Heart left ventricle (tissue), 16 donors: Measurements from ENCODE around the gene PALM. TPM values are rescaled to one million over a fixed set of nuclear protein-coding genes. Genes with fewer than 3 reads are reported as not detected.

Experiments used
- ATAC-seq, 4 donors: fragments of 200-7000 bp; cut with Tn5 transposase; one replicate each; pipeline ENCODE4 v1.9.1; 2020 to 2022; ENCODE audit warnings: moderate library complexity in 4 of 4, mild to moderate bottlenecking in 3 of 4, moderate number of reproducible peaks in 1 of 4
- DNase-seq, 5 donors: peaks; one replicate each; pipeline ENCODE4 v3.0.0-alpha.2; 2020
- H3K27ac ChIP-seq, 12 donors: fragments of 200-600 bp; sonication (generic) in 4 of 12; one replicate each; pipeline versions ENCODE4 v1.5.0 to v1.8.0; 2016 to 2022; ENCODE audit warnings: mild to moderate bottlenecking in 2 of 12
- H3K27me3 ChIP-seq, 9 donors: fragments of 200-600 bp; sonication (generic) in 2 of 9; one replicate each; pipeline versions ENCODE4 v1.5.1 to v1.8.0; 2016 to 2022; ENCODE audit warnings: mild to moderate bottlenecking in 3 of 9
- H3K36me3 ChIP-seq, 9 donors: fragments of 200-600 bp; sonication (generic) in 2 of 9; one replicate each; pipeline versions ENCODE4 v1.5.0 to v1.8.0; 2018 to 2022; ENCODE audit warnings: mild to moderate bottlenecking in 2 of 9
- H3K4me1 ChIP-seq, 12 donors: fragments of 200-600 bp; sonication (generic) in 4 of 12; one replicate each; pipeline versions ENCODE4 v1.5.0 to v1.8.0; 2016 to 2022; ENCODE audit warnings: mild to moderate bottlenecking in 3 of 12
- H3K4me3 ChIP-seq, 12 donors: fragments of 200-600 bp; sonication (generic) in 4 of 12; one replicate each; pipeline versions ENCODE4 v1.5.0 to v1.8.0; 2017 to 2022; ENCODE audit warnings: mild to moderate bottlenecking in 9 of 12, moderate library complexity in 4 of 12
- H3K9me3 ChIP-seq, 12 donors: fragments of 200-600 bp; sonication (generic) in 4 of 12; one replicate each; pipeline versions ENCODE4 v1.5.0 to v1.8.0; 2016 to 2022; ENCODE audit warnings: mild to moderate bottlenecking in 1 of 12
- POLR2A ChIP-seq, 2 donors: fragments of 450-650 bp; IDR thresholded peaks; one replicate each; pipeline ENCODE4 v1.6.1; 2017; ENCODE audit warnings: antibody characterized with exemption in 2 of 2, mild to moderate bottlenecking in 2 of 2, moderate library complexity in 2 of 2
- WGBS, 4 donors: extraction: QIAGEN DNeasy Blood & Tissue Kit in 2 of 4; methylation state at CpG; one replicate each; pipeline versions ENCODE4 v1.1.5 to v1.1.7; 2013 to 2018; 5-methylcytosine and 5-hydroxymethylcytosine counted together
- intact Hi-C, 10 donors: fragments of 100-400 bp; cut with DNase I; formaldehyde crosslinking; loops; one replicate each; pipeline versions ENCODE4 v1.11.1 to v1.14.2; 2022
- polyA plus RNA-seq, 2 donors: library from polyadenylated mRNA; stranded (reverse); fragments of 200-250 nt; gene quantifications; one replicate each; pipeline ENCODE4 v1.2.3, GENCODE V29; 2013
- total RNA-seq, 9 donors: library from RNA; depleted of rRNA in 2 of 9; stranded (reverse); fragments of >200 nt in 2 of 9; fragmentation: NEBNext Ultra II Directional in 3 of 9; extraction: Animal tissue kit (Norgen Biotek cat#: 25700) in 3 of 9; gene quantifications; one replicate each; pipeline versions ENCODE4 v1.1.0 to v1.2.4, GENCODE V29; 2016 to 2023
- TF ChIP-seq, protein P1 (sequence below), 12 donors: fragments of 200-600 bp; sonication (generic) in 4 of 12; IDR thresholded peaks; one replicate each; pipeline versions ENCODE4 v1.5.0 to v1.8.0; 2018 to 2022; ENCODE audit warnings: antibody characterized with exemption in 12 of 12, mild to moderate bottlenecking in 5 of 12
- donor health status: ischemic (EF 13 %, LVEDD 7.1; RV severe dilation, severe dysfunction).
- donor health status: healthy with polysubstance abuse.
- donor health status: DM: no; HTN: yes; CAD: no.
- donor health status: DM: no; HTN: no; CAD: no.
- donor health status: ischemic (EF 25% LVEDD 6.9; RV normal size, moderate dysfunction).
- donor health status: ischemic (EF 25% LVEDD 5.7; RV mildly dilated, moderate dysfunction).
- donor health status: healthy.
- donor health status: DM: yes; HTN: yes; CAD: no.
- donor health status: ischemic (EF 35%, LVEDD 5.7; RV mildly dilated, moderate dysfunction).
- donor health status: nonischemic (EF 11% LVEDD 7.7; RV severe dilation, severe dysfunction).
- donor health status: DM: yes; HTN: yes; CAD: no.
- donor health status: PGD.
- donor health status: ischemic (EF 29% LVEDD 5.4; RV normal size, mild dysfunction).
- donor health status: nonischemic (EF 23%, LVEDD 6.1; RV moderate dilation, normal function).

The PALM gene
- total and polyA plus RNA-seq, 11 donors = 13.5 to 42.3 (median 23.3) TPM

GRCh38 chr19:756236-756635 is 47.5 kb downstream of the PALM start:
- Histone ChIP-seq H3K36me3 (no peaks in the 10 kb centered on the region), H3K27ac (no peak overlapping the region), H3K27me3 (peaks cover 0 to 9% (median 0%) of the 10 kb centered on the region in 9 donors), H3K9me3 (peaks cover 0 to 15% (median 9%) of the 10 kb centered on the region in 12 donors), H3K4me3 (no peak overlapping the region), H3K4me1 (no peaks in the 10 kb centered on the region)
- DNase-seq (no peak), ATAC-seq (no peak)
- TF ChIP-seq, protein P1, sequence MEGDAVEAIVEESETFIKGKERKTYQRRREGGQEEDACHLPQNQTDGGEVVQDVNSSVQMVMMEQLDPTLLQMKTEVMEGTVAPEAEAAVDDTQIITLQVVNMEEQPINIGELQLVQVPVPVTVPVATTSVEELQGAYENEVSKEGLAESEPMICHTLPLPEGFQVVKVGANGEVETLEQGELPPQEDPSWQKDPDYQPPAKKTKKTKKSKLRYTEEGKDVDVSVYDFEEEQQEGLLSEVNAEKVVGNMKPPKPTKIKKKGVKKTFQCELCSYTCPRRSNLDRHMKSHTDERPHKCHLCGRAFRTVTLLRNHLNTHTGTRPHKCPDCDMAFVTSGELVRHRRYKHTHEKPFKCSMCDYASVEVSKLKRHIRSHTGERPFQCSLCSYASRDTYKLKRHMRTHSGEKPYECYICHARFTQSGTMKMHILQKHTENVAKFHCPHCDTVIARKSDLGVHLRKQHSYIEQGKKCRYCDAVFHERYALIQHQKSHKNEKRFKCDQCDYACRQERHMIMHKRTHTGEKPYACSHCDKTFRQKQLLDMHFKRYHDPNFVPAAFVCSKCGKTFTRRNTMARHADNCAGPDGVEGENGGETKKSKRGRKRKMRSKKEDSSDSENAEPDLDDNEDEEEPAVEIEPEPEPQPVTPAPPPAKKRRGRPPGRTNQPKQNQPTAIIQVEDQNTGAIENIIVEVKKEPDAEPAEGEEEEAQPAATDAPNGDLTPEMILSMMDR (IDR thresholded peaks at IDR 0.05) = no peak
- TF ChIP-seq POLR2A (IDR thresholded peaks at IDR 0.05) = no peak
- intact Hi-C loops = no loop called here

DNA sequence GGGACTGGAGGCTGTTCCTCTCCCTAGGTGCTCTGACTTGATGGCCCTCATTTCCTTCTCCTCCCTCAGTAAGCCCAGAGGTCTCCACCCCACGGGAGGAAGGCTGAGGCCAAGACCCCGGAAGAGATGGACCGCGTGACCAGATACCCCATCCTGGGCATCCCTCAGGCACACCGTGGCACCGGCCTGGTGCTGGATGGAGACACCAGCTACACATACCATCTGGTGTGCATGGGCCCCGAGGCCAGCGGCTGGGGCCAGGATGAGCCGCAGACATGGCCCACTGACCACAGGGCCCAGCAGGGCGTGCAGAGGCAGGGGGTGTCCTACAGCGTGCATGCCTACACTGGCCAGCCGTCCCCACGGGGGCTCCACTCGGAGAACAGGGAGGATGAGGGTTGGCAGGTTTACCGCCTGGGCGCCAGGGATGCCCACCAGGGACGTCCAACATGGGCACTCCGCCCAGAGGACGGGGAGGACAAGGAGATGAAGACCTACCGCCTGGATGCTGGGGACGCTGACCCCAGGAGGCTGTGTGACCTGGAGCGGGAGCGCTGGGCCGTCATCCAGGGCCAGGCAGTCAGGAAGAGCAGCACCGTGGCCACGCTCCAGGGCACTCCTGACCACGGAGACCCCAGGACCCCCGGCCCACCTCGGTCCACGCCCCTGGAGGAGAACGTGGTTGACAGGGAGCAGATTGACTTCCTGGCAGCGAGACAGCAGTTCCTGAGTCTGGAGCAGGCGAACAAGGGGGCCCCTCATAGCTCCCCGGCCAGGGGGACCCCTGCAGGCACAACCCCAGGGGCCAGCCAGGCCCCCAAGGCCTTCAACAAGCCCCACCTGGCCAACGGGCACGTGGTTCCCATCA is 48.3 kb downstream of the PALM start:
- peaks cover 0 to 1% (median 0%) of the 10 kb centered on the region in 9 donors for H3K27me3 ChIP-seq
- TF ChIP-seq, protein P1 (IDR thresholded peaks at IDR 0.05) = no peak
- no peak for TF ChIP-seq POLR2A (IDR thresholded peaks at IDR 0.05)
- H3K4me3 ChIP-seq = no peak overlapping the region
- H3K27ac ChIP-seq = no peak overlapping the region
- no peaks in the 10 kb centered on the region for H3K36me3 ChIP-seq
- intact Hi-C loops = no loop called here
- DNase-seq (no peak), ATAC-seq (no peak)
- WGBS, 4 donors = 83 to 89% (median 88%) methylated on average over 15 to 36 of the region's 36 CpGs
- peaks cover 0 to 15% (median 9%) of the 10 kb centered on the region in 12 donors for H3K9me3 ChIP-seq
- H3K4me1 ChIP-seq = no peaks in the 10 kb centered on the region

- intact Hi-C loops = no loop called here
- no peaks in the 10 kb centered on the region for H3K27me3 ChIP-seq
- no peaks in the 10 kb centered on the region for H3K4me1 ChIP-seq
- H3K4me3 ChIP-seq = no peak overlapping the region
- H3K36me3 ChIP-seq = no peaks in the 10 kb centered on the region
- TF ChIP-seq POLR2A (IDR thresholded peaks at IDR 0.05) = no peak
- TF ChIP-seq, protein P1 (IDR thresholded peaks at IDR 0.05) = no peak
- 92 to 98% (median 94%) methylated on average over 18 to 50 of the region's 50 CpGs for WGBS, 4 donors
- no peak for ATAC-seq
- H3K27ac ChIP-seq = no peak overlapping the region
- H3K9me3 ChIP-seq = peaks cover 0 to 15% (median 9%) of the 10 kb centered on the region in 12 donors
- DNase-seq = no peak
Observed at GRCh38 chr19:757811-758668, 49.3 kb downstream of the PALM start.

DNA sequence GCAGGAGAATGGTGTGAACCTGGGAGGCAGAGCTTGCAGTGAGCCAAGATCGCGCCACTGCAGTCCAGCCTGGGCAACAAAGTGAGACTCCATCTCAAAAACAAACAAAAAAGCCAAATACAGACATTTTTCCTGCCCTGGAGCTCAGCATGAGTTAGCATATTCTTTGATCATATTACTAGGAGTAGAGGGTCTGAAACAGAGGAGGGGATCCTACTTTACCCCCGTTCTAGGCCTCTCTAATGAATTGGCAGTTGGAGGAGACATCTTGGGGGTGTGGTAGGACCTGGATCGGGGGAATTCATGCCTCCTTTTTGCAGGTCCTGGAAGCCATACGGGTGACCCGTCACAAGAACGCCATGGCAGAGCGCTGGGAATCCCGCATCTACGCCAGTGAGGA is 54.4 kb downstream of the PALM start:
- Histone ChIP-seq H3K4me1 (no peaks in the 10 kb centered on the region), H3K4me3 (no peak overlapping the region), H3K27ac (no peak overlapping the region), H3K9me3 (peaks cover 0 to 12% (median 8%) of the 10 kb centered on the region in 12 donors), H3K36me3 (no peaks in the 10 kb centered on the region), H3K27me3 (no peaks in the 10 kb centered on the region)
- intact Hi-C loops = no loop called here
- DNase-seq (no peak), ATAC-seq (no peak)
- WGBS, 4 donors = 91 to 93% (median 92%) methylated on average over 10 of the region's 10 CpGs
- TF ChIP-seq, protein P1 (IDR thresholded peaks at IDR 0.05) = no peak
- TF ChIP-seq POLR2A (IDR thresholded peaks at IDR 0.05) = no peak
